HCT116 (cell line): ENCODE data around the gene SGTB.

Experiments used
- CEBPB ChIP-seq: IDR thresholded peaks from 2 replicates; pipeline ENCODE4 v1.6.1; 2012; ENCODE audit warnings: low read depth
- EZH2 ChIP-seq: fragments of 200-600 bp; sonication (generic); IDR thresholded peaks from 2 replicates; pipeline ENCODE4 v1.6.1; 2017; ENCODE audit warnings: antibody characterized with exemption, mixed run types
- POLR2A ChIP-seq: IDR thresholded peaks from 2 replicates; pipeline ENCODE4 v1.7.0; 2011; ENCODE audit warnings: borderline replicate concordance; ENCODE audit not compliant: insufficient read depth, insufficient read length; ENCODE audit errors: extremely low read depth
- SIN3A ChIP-seq: IDR thresholded peaks from 2 replicates; pipeline ENCODE4 v1.6.1; 2012; ENCODE audit warnings: low read depth
- YY1 ChIP-seq: IDR thresholded peaks from 2 replicates; pipeline ENCODE4 v1.6.1; 2011; ENCODE audit warnings: low read length, low read depth, moderate library complexity, mild to moderate bottlenecking; ENCODE audit not compliant: insufficient replicate concordance; ENCODE audit errors: extremely low read depth
- TF ChIP-seq, protein P1 (sequence below), 3 experiments: fragments of 200-600 bp in 1 of 3; sonication (generic) in 1 of 3; IDR thresholded peaks in 2 of 3; conservative IDR thresholded peaks in 1 of 3; 2 replicates each; pipeline ENCODE4 v1.5.1; 2012 to 2017; ENCODE audit warnings: low read depth in 2 of 3, low read length in 2 of 3, antibody characterized with exemption in 1 of 3, borderline replicate concordance in 1 of 3, control low read depth in 1 of 3, mild to moderate bottlenecking in 1 of 3, mixed read lengths in 1 of 3, mixed run types in 1 of 3, moderate library complexity in 1 of 3; ENCODE audit not compliant: insufficient read depth in 1 of 3
- TF ChIP-seq, protein P2 (sequence below): IDR thresholded peaks from 2 replicates; pipeline ENCODE4 v1.6.1; 2012

DNA sequence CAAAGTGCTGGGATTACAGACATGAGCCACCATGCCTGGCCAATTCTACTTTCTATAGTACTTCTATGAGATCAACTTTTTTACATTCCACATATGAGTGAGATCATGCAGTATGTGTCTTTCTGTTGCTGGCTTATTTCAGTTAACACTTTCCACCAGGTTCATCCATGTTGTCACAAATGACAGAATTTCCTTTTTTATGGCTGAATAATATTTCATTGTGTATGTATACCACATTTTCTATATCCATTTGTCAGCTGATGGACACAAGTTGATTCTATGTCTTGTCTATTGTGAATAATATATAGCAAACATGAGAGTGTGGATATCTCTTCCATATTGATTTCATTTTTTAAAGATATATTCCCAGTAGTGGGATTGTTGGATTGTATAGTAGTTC is 17.3 kb upstream of the SGTB start:
- TF ChIP-seq, protein P1, sequence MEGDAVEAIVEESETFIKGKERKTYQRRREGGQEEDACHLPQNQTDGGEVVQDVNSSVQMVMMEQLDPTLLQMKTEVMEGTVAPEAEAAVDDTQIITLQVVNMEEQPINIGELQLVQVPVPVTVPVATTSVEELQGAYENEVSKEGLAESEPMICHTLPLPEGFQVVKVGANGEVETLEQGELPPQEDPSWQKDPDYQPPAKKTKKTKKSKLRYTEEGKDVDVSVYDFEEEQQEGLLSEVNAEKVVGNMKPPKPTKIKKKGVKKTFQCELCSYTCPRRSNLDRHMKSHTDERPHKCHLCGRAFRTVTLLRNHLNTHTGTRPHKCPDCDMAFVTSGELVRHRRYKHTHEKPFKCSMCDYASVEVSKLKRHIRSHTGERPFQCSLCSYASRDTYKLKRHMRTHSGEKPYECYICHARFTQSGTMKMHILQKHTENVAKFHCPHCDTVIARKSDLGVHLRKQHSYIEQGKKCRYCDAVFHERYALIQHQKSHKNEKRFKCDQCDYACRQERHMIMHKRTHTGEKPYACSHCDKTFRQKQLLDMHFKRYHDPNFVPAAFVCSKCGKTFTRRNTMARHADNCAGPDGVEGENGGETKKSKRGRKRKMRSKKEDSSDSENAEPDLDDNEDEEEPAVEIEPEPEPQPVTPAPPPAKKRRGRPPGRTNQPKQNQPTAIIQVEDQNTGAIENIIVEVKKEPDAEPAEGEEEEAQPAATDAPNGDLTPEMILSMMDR (IDR thresholded peaks at IDR 0.05 in 2 of 3, conservative IDR thresholded peaks at IDR 0.05 in 1 of 3; ENCODE audit: borderline replicate concordance in 1 of 3, insufficient read depth in 1 of 3, low read depth in 2 of 3, low read length in 2 of 3): no peak
- TF ChIP-seq POLR2A: no peak
- no peak for TF ChIP-seq CEBPB
- no peak for TF ChIP-seq YY1
- TF ChIP-seq EZH2: no peak
- TF ChIP-seq, protein P2, sequence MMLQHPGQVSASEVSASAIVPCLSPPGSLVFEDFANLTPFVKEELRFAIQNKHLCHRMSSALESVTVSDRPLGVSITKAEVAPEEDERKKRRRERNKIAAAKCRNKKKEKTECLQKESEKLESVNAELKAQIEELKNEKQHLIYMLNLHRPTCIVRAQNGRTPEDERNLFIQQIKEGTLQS: no peak
- no peak for TF ChIP-seq SIN3A
